Measurements from ENCODE around the gene CAMTA1.

CAMTA1 gene

GRCh38 chr1:7420470-7421100 lies 635.3 kb downstream of the CAMTA1 start:
- TF ChIP-seq ZNF274 (IDR thresholded peaks at IDR 0.05; ENCODE audit: low read depth, low read length) = no peak
- no peak overlapping the region for H3K4me3 ChIP-seq (ENCODE audit: low read length)

- H3K4me3 ChIP-seq (ENCODE audit: low read length) = no peak overlapping the region
- no peak for TF ChIP-seq ZNF274 (IDR thresholded peaks at IDR 0.05; ENCODE audit: low read depth, low read length)
These were observed 636.3 kb downstream of the CAMTA1 start for GRCh38 chr1:7421471-7422075.

GRCh38 chr1:7422081-7422480 lies 636.8 kb downstream of the CAMTA1 start:
- TF ChIP-seq ZNF274 (IDR thresholded peaks at IDR 0.05; ENCODE audit: low read depth, low read length) = no peak
- no peak overlapping the region for H3K4me3 ChIP-seq (ENCODE audit: low read length)

- TF ChIP-seq ZNF274 (IDR thresholded peaks at IDR 0.05; ENCODE audit: low read depth, low read length) = no peak
These were observed 637.3 kb downstream of the CAMTA1 start for GRCh38 chr1:7422561-7422960.

GRCh38 chr1:7422966-7423365 lies 637.7 kb downstream of the CAMTA1 start:
- H3K4me3 ChIP-seq (ENCODE audit: low read length) = no peak overlapping the region
- no peak for TF ChIP-seq ZNF274 (IDR thresholded peaks at IDR 0.05; ENCODE audit: low read depth, low read length)

More at GRCh38 chr1:7422561-7422960, 637.3 kb downstream of the CAMTA1 start:
- H3K4me3 ChIP-seq (ENCODE audit: low read length) = no peak overlapping the region

GRCh38 chr1:7424352-7424890 lies 639.2 kb downstream of the CAMTA1 start:
- H3K4me3 ChIP-seq (ENCODE audit: low read length) = no peak overlapping the region
- no peak for TF ChIP-seq ZNF274 (IDR thresholded peaks at IDR 0.05; ENCODE audit: low read depth, low read length)

GRCh38 chr1:7425229-7425628 lies 640.0 kb downstream of the CAMTA1 start:
- no peak overlapping the region for H3K4me3 ChIP-seq (ENCODE audit: low read length)
- no peak for TF ChIP-seq ZNF274 (IDR thresholded peaks at IDR 0.05; ENCODE audit: low read depth, low read length)

- TF ChIP-seq ZNF274 (IDR thresholded peaks at IDR 0.05; ENCODE audit: low read depth, low read length) = no peak
- no peak overlapping the region for H3K4me3 ChIP-seq (ENCODE audit: low read length)
These were observed 640.5 kb downstream of the CAMTA1 start for GRCh38 chr1:7425771-7426170.

- H3K4me3 ChIP-seq (ENCODE audit: low read length) = no peak overlapping the region
- TF ChIP-seq ZNF274 (IDR thresholded peaks at IDR 0.05; ENCODE audit: low read depth, low read length) = no peak
These were observed 641.7 kb downstream of the CAMTA1 start for GRCh38 chr1:7426780-7427604.

GRCh38 chr1:7427605-7428300 lies 642.5 kb downstream of the CAMTA1 start:
- no peak overlapping the region for H3K4me3 ChIP-seq (ENCODE audit: low read length)
- no peak for TF ChIP-seq ZNF274 (IDR thresholded peaks at IDR 0.05; ENCODE audit: low read depth, low read length)

- no peak for TF ChIP-seq ZNF274 (IDR thresholded peaks at IDR 0.05; ENCODE audit: low read depth, low read length)
These were observed 644.0 kb downstream of the CAMTA1 start for GRCh38 chr1:7429290-7429689.

GRCh38 chr1:7430047-7430608 lies 644.9 kb downstream of the CAMTA1 start:
- no peak overlapping the region for H3K4me3 ChIP-seq (ENCODE audit: low read length)
- TF ChIP-seq ZNF274 (IDR thresholded peaks at IDR 0.05; ENCODE audit: low read depth, low read length) = no peak

More at GRCh38 chr1:7429290-7429689, 644.0 kb downstream of the CAMTA1 start:
- H3K4me3 ChIP-seq (ENCODE audit: low read length) = no peak overlapping the region

- H3K4me3 ChIP-seq (ENCODE audit: low read length) = no peak overlapping the region
- no peak for TF ChIP-seq ZNF274 (IDR thresholded peaks at IDR 0.05; ENCODE audit: low read depth, low read length)
These were observed 645.4 kb downstream of the CAMTA1 start for GRCh38 chr1:7430691-7431090.

Data from GM08714 (cell line).